Colon (tissue), 2 donors: ENCODE measurements around the gene USP37.
"Not testable (repeated sequence)": the region's sequence is repeated elsewhere in the genome, so short reads cannot be mapped to it uniquely, and the experiment has no call there.

ENCODE experiments used
- FAIRE-seq: peaks from 2 replicates; lab custom pipeline; 2012; peaks lifted over from hg19 to GRCh38; lab: Jason Lieb, UNC
- donor health status: control.
- donor health status: control.

The USP37 gene

DNA sequence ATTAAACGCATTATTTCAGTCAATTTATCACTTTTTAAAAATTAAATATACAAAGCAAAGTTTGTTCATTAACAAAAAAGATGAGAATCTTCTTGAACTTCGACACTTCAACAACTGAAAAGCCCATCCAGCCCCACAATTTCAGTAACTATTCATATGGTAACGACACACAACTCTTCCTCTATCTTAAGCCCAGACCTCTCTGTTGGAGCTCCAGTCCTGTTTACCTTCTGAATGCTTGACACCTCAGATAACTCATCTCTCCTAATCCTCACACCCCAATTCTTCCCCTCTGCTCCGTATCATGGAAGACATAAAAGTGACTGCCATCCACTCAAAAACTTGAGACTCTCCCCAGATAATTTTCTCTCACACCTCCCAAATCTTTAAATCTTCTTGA, 12.6 kb downstream of the USP37 start:
- FAIRE-seq = no peak

DNA sequence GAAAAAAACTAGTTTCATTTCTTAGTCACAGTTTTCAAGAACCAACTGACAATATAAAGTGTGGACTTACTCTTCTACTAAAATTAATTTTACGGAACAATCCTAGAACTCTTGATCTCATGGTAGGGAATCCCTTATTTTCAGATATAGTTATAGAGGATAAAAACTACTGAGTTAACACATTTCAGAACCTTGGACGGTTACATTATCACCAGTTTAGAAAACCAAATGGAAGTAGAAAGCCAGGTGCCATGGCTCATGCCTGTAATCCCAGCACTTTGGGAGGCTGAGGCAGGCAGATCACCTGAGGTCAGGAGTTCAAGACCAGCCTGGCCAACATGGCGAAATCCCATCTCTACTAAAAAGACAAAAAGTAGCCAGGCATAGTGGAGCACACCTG, 13.9 kb downstream of the USP37 start:
- FAIRE-seq = not testable (repeated sequence)

DNA sequence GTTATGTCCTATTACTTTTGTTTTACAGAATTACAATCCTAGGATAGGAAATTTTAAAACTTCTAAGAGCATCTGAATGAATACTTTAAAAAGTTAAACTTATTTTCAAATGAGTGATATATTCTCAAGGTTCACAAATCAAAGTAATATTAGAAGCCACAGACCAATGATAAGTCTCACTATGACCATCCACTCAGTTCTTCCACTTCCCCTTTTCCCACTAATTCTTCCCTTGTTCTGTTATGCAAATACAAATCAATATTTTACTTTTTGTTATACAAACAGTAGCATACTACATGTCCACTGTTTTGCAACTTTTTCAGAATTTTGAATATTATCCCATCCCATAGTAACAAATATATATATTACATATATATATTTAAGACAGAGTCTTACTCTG, 20.2 kb downstream of the USP37 start:
- FAIRE-seq = no peak

DNA sequence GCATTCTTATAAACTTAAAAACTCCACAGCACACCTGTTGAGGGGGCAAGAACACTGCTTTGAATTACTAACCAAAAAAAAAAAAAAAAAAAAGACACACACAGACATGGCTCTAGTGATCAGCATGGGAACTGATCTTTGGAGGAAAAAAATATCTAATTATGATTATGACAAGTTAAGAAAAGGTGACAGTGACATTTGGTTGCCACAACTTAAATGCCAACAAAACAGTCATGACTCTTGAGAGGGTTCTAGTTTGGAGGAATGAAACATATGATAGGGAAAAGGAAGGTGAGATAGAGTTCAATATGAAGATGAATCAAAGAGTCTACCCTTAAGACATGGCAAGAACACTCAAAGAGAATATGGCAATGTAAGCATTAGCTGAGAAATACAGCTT, 20.6 kb downstream of the USP37 start:
- FAIRE-seq = no peak

DNA sequence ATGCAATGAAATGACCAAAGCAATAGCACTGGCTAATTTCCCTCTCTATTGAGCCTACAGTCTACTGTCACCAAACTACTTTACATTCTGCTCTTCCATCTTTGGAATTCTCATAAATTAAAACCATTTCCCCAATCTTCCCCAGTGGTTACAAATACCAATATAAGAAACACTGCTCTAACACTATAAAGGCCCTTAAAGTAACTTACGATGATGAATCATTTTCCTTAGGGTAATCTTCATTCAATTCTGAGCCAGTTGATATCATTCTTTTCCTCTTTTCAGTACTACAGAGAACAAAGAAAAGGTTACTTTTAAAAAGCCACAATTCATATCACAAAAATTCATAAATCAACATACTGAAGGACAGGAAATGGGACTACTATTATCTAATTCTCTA, 22.1 kb downstream of the USP37 start:
- FAIRE-seq = no peak

DNA sequence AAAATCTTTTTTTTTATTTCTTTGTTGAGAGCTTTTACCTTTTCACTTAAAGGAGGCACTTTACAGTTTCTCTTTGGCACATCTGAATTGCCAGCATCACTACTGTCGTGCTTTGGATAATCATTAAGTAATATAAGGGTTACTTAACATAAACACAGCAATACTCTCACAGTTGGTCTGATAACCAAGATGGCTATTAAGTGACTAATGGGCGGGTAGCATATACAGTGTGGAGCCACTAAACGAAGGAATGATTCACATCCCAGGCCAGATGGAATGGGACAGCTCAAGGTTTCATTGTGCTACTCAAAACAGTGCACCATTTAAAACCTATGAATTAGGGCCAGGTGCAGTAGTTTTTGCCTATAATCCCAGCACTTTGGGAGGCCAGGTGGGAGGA, 28.1 kb downstream of the USP37 start:
- no peak for FAIRE-seq

DNA sequence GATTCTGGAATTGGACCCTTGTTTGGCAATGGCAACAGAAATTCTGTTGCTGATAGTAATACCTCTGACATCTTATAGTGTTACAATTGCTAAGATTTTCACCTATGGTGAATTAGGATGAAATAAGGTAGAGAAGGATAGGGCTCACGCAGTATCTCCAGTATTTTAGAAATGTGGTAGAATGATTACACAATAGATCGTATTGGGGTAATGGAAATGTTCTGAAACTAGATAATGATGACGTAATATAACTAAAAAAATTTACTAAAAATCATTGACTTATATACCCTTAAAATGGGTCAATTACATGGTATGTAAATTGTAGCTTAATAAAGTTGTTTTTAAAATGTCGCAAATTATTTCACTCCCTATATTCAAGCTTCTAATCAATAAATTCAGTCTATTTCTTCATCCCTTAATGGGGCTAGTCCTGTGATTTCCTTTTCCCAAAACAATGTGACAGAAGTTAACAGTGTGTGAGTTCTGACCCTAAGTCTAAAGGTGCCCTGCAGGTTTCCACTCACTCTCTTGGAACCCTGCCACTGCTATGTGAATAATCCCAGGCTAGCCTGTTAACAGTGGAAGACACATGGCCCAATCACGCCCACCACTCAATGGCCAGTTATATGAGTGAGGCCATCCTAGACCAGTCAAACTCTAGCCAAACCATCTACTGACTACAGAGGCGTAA, 31.2 kb downstream of the USP37 start:
- FAIRE-seq = no peak

DNA sequence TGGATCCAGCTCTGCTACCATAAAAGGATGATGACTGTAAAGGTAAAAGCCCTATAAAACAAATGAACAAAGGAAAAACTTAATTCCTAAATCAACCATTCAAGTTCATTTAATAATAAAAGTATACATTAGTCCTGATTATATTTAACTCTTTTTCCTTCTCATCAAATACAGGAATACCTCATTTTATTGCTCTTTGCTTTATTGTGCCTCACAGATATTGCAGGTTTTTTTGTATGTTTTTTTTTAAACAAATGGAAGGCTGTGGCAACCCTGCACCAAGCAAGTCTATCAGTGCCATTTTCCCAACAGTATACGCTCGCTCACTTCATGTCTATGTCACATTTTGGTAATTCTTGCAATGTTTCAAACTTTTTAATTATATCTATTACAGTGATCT, 38.2 kb downstream of the USP37 start:
- no peak for FAIRE-seq

DNA sequence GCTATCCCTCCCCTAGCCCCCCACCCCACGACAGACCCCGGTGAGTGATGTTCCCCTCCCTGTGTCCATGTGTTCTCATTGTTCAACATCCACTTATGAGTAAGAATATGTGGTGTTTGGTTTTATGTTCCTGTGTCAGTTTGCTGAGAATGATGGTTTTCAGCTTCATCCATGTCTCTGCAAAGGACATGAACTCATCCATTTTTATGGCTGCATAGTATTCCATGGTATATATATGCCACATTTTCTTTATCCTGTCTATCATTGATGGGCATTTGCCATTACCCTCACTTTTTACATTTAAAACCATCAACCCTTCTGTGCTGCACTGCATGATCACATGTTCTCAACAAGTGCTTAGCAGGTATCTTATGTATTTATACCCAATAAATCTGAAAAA, 39.7 kb downstream of the USP37 start:
- FAIRE-seq = not testable (repeated sequence)

DNA sequence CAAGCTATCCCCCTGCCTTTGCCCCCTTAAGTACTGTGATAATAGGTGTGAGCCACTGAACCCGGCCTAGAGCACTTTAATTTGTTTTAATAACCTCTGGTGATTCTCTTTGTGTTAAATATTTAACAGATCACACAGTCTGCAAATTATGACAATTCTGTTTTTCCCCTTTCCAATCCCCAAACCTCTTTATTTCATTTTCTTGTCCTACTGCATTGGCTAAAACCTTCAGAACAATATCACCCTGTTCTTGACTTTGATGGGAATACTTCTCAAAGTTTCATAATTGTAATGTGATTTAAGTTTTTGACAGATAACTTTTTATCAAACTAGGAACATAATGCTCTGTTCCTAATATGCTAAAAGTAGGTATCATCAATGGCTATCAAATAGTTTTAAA, 44.5 kb downstream of the USP37 start:
- FAIRE-seq = no peak

DNA sequence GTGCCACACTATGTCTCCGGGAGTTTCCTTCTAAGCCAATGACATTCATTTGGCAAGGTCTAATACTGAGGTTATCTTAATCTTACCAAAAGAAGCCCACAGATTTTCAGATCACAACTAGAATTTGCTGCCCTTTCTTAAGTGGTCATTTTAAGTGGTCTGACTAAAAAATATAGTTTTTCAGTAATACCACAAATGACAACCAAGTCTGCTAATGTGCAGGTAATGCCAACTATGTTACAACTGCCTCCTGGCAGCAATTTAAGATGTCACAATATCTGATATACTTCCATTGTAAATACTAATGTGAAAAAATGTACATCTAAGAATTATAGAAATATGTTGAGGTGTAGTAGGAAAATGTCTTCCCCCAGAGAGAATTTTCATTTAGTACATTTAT, 49.3 kb downstream of the USP37 start:
- no peak for FAIRE-seq

DNA sequence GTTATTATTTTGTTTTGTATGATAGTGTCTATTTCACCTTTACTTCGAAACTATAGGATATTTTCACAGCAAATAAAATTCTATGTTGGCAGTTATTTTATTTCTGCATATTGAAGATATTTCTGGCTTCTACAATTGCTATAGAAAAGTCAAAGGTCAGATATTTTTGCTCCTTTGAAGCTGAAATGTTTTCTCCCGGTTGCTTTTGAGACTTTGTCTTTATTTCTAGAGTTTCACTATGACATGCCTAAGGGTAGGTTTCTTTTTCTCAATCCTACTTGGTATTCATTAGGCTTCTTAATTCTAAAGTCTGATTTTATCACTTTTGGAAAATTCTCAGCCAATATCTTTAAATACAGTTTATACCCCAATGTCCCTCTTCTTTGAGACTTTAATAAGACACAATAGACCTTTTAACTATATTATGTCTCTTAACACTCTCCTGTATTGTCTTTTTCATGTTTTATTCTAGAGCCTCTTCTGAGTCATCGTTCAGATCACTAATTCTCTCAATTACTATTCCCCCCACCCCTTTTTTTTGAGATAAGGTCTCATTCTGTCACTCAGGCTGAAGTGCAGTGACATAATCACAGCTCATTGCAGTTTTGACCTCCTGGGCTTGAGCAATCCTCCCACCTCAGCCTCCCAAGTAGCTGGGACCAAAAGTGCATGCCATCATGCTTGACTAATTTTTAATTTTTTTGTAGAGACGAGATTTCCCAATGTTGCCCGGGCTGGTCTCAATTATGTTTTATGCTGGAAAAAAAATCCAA, 50.5 kb downstream of the USP37 start:
- no peak for FAIRE-seq

DNA sequence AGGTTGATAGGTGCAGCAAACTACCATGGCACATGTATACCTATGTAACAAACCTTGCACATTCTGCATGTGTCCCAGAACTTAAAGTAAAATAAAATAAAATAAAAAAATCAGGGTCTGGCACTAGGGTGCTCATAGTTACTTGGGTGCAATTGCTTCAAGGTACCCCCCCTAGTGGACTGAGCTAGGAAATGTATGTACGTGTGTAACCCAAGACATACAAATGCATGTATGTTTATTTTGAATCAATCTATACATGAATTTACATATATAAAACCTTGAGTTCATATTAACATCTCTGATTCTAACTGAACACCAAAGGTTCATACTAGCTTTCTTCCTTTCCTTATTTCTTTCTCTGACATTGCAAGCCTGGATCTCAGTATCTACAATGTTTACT, 51.5 kb downstream of the USP37 start:
- no peak for FAIRE-seq

DNA sequence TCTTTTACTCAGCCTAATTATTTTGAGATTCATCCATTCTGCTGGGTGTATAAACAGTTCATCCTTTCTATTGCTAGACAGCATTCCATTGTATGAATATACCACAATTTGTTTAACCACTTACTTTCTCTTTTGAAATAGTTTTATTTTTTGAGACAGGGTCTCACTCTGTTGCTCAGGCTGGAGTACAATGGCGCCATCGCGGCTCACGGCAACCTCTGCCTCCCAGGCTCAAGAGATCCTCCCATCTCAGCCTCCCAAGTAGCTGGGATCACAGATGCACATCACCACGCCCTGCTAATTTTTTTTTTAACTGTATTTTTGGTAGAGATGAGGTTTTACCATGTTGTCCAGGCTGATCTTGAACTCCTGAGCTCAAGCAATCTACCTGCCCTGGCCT, 54.5 kb downstream of the USP37 start:
- no peak for FAIRE-seq

DNA sequence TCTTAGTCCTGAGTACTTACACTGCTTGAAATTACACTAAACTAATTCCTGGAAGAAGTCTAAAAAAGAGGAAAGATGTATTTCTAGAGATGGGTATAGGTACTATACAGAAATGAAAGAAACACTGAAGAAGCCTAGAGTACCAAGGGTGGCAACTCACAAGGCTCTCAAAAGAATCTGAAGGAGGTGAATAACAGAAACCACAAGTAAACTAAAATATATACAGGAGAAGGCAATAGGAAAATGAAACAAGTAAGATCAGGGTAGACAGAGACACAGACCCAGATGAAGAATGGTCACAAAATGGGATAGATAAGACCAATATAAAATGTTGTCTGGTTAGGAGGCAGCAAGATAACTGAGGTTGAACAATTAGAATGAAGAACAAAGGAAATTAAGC, 59.9 kb downstream of the USP37 start:
- no peak for FAIRE-seq

DNA sequence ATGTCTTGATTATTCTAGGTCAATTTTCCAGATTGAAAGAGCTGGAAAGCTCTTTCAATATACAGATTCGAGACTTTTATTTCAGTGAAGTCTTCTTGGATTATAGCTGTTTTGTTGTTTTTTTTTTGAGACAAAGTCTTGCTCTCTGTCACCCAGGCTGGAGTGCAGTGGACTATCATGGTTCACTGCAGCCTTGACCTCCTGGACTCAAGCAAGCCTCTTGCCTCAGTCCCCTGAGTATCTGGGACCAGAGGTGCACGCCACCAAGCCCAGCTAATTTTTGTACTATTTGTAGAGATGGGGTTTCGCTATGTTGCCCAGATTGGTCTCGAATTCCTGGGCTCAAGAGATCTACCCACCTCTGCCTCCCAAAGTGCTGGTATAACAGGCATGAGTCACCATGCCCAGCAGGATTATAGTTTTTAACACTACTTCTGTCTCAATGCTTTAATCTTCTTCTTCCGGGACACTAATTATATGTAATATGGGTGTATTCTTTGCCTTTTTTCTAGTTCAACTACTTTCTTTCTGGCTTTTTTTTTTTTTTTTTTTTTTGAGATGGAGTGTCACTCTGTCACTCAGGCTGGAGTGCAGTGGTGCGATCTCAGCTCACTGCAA, 62.3 kb downstream of the USP37 start:
- no peak for FAIRE-seq

DNA sequence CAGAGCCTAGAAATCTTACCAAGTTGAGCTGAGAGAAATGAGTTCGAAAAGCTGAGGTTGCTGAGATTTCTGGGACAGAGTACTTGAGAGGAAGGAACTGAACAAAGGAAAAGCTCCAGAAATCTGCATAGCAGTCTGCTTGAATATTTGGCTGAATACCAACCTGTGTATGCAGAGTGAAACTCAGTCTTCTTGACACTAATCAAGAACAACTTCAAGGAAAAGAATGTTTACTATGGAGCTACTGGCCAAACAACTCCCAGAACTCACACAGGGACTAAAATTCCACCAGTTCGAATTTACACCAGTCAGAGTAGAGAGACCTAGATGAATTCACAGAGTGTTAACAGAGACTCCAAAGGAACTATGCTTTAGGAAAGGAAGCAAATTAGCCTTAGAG, 66.5 kb downstream of the USP37 start:
- no peak for FAIRE-seq

DNA sequence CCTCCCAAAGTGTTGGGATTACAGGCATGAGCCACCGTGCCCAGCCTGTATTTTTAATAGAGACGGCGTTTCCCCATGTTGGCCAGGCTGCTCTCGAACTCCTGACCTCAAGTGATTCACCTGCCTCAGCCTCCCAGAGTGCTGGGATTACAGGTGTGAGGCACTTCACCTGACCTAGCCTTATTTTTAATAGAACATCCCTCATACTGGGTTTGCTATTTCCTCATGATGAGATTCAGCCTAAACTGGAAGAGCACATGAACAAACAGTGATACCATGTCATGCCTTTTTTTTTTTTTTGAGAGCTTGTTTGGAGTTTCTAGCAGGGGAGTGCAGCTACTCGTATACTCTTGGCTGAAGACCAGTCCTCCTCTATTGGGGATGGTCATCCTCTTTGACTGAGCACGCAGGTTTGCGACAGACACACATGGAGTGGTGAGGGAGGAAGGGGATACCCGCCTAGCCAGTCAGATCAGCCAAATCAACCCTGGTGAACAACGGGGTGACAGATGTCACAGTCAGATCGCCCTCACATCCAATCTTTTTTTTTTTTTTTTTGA, 67.6 kb downstream of the USP37 start:
- FAIRE-seq = no peak

DNA sequence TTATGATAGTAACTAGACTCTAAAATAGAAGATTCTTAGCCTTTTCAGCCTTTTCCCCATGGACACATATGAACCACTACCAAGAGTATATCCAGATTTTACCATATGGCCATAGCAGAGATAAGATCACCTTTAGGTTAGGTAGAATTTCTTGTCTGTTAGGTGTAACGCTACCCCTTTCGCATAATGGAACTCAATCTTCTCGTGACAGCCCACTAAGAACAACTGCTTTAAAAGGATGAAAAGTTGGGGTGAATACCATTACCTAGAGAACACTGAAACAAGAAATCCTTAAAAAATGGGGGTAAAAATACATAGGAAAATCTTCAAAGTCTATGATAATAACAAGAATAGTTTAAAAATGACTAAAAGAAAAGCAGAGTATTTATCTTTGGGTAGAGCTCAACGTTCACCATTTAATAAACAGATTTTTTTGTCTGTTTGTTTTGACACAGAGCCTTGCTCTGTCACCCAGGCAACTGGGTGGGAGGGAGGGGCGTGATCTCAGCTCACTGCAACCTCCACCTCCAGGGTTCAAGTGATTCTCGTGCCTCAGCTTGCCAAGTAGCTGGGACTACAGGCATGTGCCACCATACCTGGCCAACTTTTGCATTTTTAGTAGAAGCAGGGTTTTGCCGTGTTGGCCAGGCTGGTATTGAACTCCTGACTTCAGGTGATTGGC, 82.0 kb downstream of the USP37 start:
- FAIRE-seq = no peak

DNA sequence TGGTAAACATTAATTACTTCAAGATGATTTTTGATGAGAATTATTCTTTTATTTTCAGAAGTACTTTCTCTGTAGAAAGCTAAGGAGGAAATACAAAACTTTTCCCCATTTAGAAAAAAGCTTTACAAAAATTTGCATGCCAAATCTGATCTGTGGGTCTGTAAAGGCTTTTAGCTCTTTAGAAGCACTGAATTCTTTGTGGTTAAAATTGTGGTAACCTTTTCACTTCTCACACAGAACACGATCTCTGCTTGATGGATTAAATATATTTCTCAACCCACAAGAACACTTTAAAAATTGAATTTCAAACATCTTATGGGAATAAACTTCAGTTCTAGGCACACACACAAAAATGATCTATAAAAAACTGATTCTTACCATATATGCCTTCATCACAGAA, 85.5 kb downstream of the USP37 start:
- no peak for FAIRE-seq

DNA sequence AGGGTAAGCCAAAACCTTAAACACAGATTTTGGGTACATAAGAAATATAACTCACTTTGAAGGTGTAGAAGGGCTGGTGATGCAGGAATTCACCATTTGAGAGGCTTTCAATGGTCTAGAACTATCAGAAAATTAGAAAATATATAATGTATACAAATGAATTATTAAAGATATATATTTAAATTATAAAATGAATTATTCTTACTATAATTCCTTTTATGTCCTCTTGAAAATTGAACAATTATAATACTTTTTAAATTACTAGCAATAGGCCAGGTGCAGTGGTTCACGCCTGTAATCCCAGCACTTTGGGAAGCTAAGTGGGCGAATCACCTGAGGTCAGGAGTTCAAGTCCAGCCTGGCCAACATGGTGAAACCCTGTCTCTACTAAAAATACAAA, 88.6 kb downstream of the USP37 start:
- FAIRE-seq = no peak

DNA sequence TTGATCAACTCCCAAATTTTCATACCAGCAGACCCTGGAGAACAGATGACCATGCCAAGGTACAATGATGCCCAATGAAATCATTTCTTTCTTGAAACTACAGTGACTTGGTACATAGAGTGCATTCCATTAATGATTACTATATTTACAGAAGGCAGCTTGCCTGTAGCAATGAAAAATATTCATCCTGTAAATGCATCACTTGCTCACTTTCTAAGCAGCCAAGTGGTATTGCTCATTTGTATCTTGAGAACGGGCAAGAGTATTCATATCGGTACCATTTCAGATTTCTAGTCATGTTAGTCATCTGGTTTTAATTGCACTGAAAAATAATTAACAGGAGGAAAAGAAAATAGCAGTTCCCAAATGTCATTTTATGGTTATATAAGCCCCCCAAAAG, 89.6 kb downstream of the USP37 start:
- no peak for FAIRE-seq

DNA sequence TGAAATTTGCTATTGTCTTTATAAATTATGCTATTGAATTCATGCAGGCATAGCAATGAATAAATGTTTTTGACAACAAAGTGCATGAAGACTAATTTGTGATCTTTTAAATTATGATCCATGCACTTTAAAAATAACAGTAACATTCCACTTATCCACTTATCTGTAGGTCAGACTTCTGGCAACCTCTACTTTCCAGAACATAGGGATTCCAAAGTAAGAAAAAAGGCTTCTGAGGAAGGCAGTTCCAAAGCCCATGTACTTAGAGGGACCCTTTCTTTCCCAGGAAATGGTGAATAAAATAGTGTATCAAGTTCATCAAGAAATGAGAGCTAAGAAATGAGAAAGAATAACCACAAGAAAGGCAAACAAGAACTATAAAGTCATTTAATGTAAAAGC, 90.9 kb downstream of the USP37 start:
- FAIRE-seq = no peak
